ENCODE results near the gene THRB. TPM values are rescaled to one million over a fixed set of nuclear protein-coding genes. Genes with fewer than 3 reads are reported as not detected.

The THRB gene
- total RNA-seq, 2 donors from 2014 or later = 0.24 to 0.26 TPM

GRCh38 chr3:24498391-24498790 lies 3.7 kb upstream of the THRB start:
- WGBS, 2 experiments (ENCODE audit: insufficient coverage in 1 of 2, insufficient read length in 1 of 2) = 63% methylated on average over 2 of the region's 2 CpGs; no CpG with 5 or more reads in 1 of the 2 experiments
- no peak overlapping the region for H3K9ac ChIP-seq (ENCODE audit: extremely low read depth, low read length, poor library complexity, severe bottlenecking)
- no peak overlapping the region for H3K4me3 ChIP-seq (ENCODE audit: low read length)
- peak overlapping the region; percentile 10 for H3K27ac ChIP-seq (ENCODE audit: low read depth, low read length)
- no peaks in the 10 kb centered on the region for H3K9me3 ChIP-seq (ENCODE audit: control insufficient read depth, low read length)
- Mint-ChIP-seq H3K4me1 (peaks cover 13% of the 10 kb centered on the region), H3K9me3 (no peaks in the 10 kb centered on the region), H3K4me3 (no peak overlapping the region), H3K27ac (no peak overlapping the region), H3K27me3 (ENCODE audit: insufficient read depth) (peaks cover 30% of the 10 kb centered on the region), H3K36me3 (ENCODE audit: low read depth) (no peaks in the 10 kb centered on the region)
- H3K4me1 ChIP-seq (ENCODE audit: control insufficient read depth, insufficient read depth, low read length) = no peaks in the 10 kb centered on the region
- TF ChIP-seq CTCF (conservative IDR thresholded peaks at IDR 0.05) = no peak
- no peaks in the 10 kb centered on the region for H3K36me3 ChIP-seq (ENCODE audit: control insufficient read depth, insufficient read depth, low read length)
- DNase-seq = no peak
- H3K27me3 ChIP-seq (ENCODE audit: control insufficient read depth, insufficient read depth, low read length, poor library complexity, severe bottlenecking) = peaks cover 28% of the 10 kb centered on the region

- Histone ChIP-seq H3K27me3 (ENCODE audit: control insufficient read depth, insufficient read depth, low read length, poor library complexity, severe bottlenecking) (peaks cover 33% of the 10 kb centered on the region), H3K36me3 (ENCODE audit: control insufficient read depth, insufficient read depth, low read length) (no peaks in the 10 kb centered on the region), H3K4me1 (ENCODE audit: control insufficient read depth, insufficient read depth, low read length) (no peaks in the 10 kb centered on the region), H3K9me3 (ENCODE audit: control insufficient read depth, low read length) (no peaks in the 10 kb centered on the region), H3K27ac (ENCODE audit: low read depth, low read length) (peak overlapping the region; percentile 10), H3K4me3 (ENCODE audit: low read length) (no peak overlapping the region), H3K9ac (ENCODE audit: extremely low read depth, low read length, poor library complexity, severe bottlenecking) (no peak overlapping the region)
- Mint-ChIP-seq H3K9me3 (no peaks in the 10 kb centered on the region), H3K36me3 (ENCODE audit: low read depth) (no peaks in the 10 kb centered on the region), H3K4me1 (peaks cover 13% of the 10 kb centered on the region), H3K27ac (no peak overlapping the region), H3K27me3 (ENCODE audit: insufficient read depth) (peaks cover 35% of the 10 kb centered on the region), H3K4me3 (no peak overlapping the region)
- no peak for DNase-seq
- no peak for TF ChIP-seq CTCF (conservative IDR thresholded peaks at IDR 0.05)
- WGBS, 2 experiments (ENCODE audit: insufficient coverage in 1 of 2, insufficient read length in 1 of 2) = 88 to 100% methylated on average over 2 of the region's 2 CpGs
These were observed 3.3 kb upstream of the THRB start for GRCh38 chr3:24497942-24498341.

GRCh38 chr3:24496529-24497482 lies 2.2 kb upstream of the THRB start:
- Histone ChIP-seq H3K4me1 (ENCODE audit: control insufficient read depth, insufficient read depth, low read length) (no peaks in the 10 kb centered on the region), H3K4me3 (ENCODE audit: low read length) (no peak overlapping the region), H3K27me3 (ENCODE audit: control insufficient read depth, insufficient read depth, low read length, poor library complexity, severe bottlenecking) (peaks cover 44% of the 10 kb centered on the region), H3K9ac (ENCODE audit: extremely low read depth, low read length, poor library complexity, severe bottlenecking) (no peak overlapping the region), H3K9me3 (ENCODE audit: control insufficient read depth, low read length) (no peaks in the 10 kb centered on the region), H3K36me3 (ENCODE audit: control insufficient read depth, insufficient read depth, low read length) (no peaks in the 10 kb centered on the region), H3K27ac (ENCODE audit: low read depth, low read length) (no peak overlapping the region)
- TF ChIP-seq CTCF (conservative IDR thresholded peaks at IDR 0.05) = peak; percentile 82
- Mint-ChIP-seq H3K4me3 (peak overlapping the region; percentile 75), H3K9me3 (no peaks in the 10 kb centered on the region), H3K27me3 (ENCODE audit: insufficient read depth) (peaks cover 46% of the 10 kb centered on the region), H3K36me3 (ENCODE audit: low read depth) (no peaks in the 10 kb centered on the region), H3K27ac (no peak overlapping the region), H3K4me1 (peaks cover 13% of the 10 kb centered on the region)
- DNase-seq = peak; percentile 92
- 51 to 83% methylated on average over 1 to 11 of the region's 16 CpGs for WGBS, 2 experiments (ENCODE audit: insufficient coverage in 1 of 2, insufficient read length in 1 of 2)
